ENCODE results near the gene ISM1. TPM values are rescaled to one million over a fixed set of nuclear protein-coding genes. Genes with fewer than 3 reads are reported as not detected.

The ISM1 gene
- total RNA-seq, 1 experiment from 2014 or later: not detected

Other genes starting within 250 kb of the ISM1 start
- gene SPTLC3, start 212.3 kb upstream of the ISM1 start, total RNA-seq (2014; rRNA removed; shearing (Covaris generic); ENCODE audit: low replicate concordance): not detected in 2 replicates

Measured in Karpas-422 (cell line).